NCI-H774 (cell line): ENCODE results near the gene HIGD1A.

ENCODE experiments used
- DNase-seq: peaks from one replicate; lab custom pipeline; 2025; lab: John Stamatoyannopoulos, UW

The HIGD1A gene

DNA sequence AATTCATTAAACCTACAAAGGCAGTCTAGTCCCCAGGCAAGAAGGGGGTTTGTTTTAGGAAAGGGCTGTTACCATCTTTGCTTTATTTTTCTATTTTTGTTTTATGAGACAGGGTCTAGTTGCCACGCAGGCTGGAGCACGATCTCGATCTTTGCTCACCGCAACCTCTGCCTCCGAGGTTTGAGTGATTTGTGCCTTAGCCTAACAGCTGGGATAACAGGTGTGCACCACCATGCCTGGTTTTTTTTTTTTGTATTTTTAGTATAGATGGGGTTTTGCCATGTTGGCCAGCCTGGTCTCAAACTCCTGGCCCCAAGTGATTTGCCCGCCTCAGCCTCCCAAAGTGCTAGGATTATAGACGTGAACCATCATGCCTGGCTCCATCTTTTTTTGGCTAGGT lies 4.9 kb downstream of the HIGD1A start:
- DNase-seq = no peak

DNA sequence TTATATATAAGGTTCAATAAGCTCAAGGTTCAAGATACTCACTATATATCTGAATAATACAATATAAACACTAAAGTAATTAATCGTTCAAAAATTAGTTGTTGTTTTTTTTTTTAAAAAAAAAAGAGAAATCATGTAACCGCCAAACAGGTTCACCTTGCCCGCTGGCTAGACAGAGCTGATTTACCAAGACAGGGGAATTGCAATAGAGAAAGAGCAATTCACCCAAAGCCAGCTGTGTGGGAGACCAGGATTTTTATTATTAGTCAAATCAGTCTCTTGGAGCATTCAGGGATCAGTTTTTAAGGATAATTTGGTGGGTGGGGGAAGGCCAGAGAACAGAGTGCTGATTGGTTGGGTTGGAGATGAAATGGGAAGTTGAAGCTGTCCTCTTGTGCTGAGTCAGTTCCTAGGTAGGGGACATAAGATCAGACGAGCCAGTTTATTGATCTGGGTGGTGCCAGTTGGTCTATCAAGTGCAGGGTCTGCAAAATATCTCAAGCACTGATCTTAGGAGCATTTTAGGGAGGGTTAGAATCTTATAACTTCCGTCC lies 7.9 kb downstream of the HIGD1A start:
- no peak for DNase-seq

DNA sequence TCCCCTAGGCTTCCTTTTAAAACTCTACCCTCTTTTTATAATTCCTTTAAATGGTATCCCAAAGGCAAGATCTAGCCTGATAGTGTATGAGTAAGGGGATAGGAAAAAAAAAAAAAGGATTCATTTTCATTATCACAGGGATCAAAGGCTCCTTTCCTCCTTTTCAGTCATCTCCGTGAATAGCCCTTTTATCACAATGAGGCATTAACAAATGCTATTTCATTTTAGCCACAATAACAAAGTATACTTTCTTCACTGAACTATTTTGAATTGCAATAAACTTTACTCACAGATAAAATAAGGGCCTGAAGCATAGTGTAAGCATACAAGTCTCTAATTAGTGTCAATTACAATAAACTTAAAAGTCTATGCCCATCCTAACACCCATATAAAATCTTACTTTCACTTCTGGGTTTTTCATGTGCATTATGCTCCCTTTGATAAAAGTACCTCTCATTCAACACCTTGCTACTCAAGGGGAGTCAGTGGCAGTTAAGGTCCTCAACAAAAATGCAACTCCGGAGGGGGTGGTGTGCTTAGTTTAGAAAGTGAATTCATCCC lies 8.6 kb downstream of the HIGD1A start:
- DNase-seq = no peak

DNA sequence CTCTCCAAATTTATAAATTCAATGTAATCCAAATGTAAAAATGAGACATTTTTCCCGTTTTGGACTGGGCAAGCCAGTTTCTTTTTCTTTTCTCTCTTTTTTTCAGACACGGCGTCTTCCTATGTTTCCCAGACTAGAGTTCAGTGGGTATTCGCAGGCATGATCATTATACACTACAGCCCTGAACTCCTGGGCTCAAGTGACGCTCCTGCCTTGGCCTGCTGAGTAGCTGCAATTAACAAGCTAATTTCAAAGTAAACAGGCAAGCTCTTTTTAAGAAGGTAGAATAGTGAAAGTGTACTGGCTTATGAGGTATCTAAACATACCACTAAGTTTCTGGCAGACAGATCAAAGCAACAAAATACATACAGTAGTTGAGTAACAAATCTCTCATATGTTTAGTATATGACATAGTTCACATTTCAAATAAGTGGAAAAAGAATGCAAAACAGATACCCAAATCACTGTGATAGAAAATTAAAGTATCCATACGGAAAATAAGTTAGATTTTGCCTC lies 13.5 kb downstream of the HIGD1A start:
- DNase-seq = no peak

DNA sequence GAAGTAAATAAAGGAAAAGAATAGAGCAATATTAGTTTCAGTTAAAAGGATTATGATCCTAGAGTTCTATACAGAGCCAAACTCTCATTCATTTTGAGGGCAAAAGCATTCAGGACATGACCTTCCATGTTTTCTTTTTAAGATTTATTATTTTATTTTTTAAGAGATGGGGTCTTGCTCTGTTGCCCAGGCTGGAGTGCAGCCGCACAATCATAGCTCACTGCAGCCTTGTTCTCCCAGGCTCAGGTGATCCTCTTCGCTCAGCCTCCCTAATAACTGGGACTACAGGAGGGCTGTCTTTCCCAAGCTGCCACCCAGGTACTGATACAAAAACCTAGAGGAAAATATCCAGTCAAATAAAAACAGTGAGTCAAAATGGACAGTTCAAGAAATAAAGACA lies 17.7 kb downstream of the HIGD1A start:
- DNase-seq = no peak

DNA sequence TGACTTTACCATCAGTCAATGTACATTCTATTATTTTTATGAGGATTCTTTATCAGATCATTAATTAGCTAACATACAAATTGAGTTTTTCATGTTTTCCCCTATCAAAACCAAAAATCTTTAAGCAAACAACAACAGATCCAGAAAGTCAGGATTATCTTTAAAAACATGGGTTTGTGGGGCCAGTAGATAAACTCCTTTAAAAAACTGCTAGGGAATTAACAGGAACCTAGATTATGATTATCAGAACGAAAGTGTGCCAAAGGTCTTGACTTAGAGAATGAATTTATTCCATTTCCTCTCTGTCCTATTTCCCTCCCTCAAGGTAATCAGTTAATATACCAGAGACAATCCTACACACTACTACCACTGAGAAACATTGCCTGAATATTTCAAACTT lies 18.1 kb downstream of the HIGD1A start:
- DNase-seq = no peak

DNA sequence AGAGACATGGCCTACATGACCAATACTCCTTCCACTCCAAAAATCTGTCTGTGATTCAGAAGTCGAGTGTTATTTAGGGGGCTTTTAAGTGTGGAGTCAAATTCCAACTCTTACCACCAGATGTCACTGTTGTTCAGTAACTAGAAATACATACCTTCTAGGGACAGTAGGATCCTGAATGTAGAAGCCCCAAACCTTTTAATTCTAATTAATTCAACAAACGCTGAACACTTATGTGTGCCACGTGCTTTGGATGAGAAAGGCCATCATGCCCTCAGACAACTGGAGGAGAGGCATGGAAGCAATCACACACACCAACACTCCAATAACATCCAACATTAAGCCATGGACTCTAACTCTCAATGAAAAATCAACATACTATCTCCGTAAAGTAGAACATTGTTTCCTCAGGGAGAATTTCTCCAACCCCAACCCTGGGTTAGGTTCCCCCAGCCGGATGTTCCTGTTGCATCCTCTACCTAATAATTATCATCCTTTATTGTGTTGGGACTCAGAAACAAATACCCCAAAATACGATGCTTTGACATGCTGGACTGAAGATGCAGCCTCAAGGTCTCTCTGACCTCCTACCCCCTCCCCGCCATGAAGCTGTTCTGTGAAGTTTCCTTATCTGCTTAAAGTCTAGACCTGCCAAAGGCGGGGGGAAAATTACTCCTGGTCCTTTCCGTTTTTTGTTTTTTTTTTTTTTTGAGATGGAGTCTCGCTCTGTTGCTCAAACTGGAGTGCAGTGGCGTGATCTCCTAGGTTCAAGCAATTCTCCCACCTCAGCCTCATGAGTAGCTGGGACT lies 23.2 kb downstream of the HIGD1A start:
- DNase-seq = peak; percentile 10

DNA sequence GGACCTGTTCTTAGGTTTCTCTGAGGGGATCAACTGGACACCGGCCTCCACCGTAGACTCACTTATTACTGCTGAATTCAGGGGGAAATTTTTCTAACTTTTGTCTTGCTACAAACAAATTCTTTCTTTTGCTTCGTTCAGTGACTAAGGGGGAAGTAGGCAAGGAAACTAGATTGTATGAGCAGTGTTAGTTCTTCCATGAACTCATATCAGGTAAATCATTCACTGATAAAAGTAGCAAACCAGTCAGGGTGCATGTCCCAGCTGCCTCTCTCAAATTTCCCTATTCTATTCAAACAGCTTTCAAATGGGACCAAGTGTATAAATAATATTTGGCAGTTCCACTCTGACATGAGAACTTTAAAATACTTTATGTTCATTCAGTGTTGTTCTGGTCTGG lies 23.9 kb downstream of the HIGD1A start:
- DNase-seq = no peak

DNA sequence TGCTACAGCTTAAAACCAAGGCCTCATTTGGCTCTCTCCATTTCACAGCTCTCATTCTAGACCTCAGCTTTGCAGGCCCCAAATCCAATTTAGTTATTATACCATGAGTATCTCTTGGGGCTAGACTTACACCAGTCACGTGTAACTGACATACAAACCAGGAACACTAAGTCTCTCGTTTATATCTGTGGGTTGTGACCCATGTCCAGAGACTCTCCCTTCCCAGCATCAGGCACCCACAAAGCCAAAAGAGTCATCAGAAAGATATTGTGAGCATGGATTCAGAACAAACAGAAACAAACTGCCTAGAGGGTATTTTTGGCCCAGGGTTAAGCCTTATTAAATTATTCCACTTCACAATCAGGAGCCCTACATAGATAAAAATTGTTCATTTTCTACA lies 25.6 kb downstream of the HIGD1A start:
- DNase-seq = no peak

DNA sequence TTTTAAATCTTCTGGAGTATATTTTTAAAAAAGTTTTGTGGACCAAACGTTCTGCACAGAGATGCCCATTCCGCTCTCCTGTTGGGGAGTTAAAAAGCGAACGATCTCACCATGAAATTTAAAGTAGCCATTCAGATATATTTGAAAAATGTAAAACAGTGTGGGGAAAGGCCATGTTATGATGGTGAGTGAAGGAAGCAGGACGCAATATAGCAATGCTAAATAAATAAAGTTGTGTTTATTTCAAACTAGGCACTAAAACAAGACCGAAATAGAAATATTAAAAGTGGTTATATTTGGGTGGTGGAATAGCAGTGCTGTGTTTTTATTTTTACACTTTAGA lies 30.9 kb downstream of the HIGD1A start:
- DNase-seq = no peak

DNA sequence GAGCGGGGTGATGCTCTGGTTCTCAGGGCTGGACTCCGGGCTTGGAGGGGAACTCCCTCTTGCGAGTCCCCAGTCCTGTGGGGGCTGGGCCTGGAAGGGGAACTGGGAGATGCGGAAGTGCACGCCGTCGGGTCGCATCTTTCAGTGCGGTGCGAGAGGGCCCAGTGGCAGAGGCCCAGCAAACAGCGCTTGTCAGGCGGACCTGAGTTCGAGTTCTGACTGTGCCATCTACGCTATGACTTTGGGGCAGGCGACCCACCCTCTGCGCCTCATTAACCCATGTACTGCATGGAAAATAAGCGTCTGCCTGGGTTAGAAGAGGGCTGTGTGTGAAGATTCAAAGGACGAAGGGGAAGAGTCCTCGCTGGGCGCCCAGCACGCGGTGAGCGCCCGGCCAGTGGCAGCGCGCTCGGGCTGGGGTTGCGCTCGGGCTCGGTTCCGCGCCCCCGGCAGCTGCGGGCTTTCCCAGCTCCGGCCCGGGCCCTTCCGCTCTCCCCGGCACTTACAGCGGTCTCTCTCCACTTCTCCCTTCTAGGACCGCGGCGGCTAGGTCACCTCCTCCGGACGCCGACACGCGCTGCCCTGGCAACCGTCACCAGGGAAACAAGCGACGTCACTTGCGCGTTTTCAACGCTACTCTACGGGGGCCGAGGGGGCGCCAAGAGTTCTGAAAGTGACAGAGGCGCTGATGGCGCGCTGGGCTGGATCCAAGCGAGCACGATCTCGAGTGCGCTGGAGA lies 31.5 kb downstream of the HIGD1A start, which contains the start of gene CCDC13:
TSS of gene CCDC13 (minus strand) at position 584 of the 739 bp plus-strand sequence. CDS start 14,908 bp downstream, outside the sequence.
- DNase-seq = peak; percentile 62

DNA sequence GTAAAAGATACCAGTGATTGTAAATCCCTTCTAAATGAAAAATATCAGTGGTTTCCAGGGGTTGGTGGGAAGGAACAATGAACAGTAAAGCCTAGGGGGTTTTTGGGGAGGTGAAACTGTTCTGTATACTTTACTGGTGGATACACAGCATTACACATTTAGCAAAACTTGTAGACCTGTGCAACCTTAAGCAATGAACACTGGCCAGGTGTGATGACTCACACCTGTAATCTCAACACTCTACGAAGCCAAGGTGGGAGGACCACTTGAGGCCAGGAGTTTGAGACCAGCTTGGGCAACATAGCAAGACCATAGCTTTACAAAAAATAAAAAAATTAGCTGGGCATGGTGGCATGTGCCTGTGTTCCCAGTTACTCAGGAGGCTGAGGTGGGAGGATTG lies 33.0 kb downstream of the HIGD1A start:
- DNase-seq = no peak

DNA sequence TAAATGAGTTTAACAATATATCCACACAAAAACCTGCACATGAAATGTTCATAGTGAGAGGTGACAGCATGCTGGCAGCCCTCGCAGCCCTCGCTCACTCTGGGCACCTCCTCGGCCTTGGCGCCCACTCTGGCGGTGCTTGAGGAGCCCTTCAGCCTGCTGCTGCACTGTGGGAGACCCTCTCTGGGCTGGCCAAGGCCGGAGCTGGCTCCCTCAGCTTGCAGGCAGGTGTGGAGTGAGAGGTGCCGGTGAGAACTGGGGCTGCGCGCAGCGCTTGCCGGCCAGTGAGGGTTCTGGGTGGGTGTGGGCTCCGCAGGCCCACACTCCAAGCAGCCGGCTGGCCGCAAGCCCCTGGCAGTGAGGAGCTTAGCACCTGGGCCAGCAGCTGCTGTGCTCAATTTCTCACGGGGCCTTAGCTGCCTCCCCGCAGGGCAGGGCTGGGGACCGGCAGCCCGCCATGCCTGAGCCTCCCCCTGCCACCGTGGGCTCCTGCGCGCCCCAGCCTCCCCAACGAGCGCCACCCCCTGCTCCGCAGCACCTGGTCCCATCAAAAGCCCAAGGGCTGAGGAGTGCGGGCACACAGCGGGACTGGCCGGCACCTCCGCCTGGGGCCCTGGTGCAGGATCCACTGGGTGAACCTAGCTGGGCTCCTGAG lies 34.7 kb downstream of the HIGD1A start:
- no peak for DNase-seq

DNA sequence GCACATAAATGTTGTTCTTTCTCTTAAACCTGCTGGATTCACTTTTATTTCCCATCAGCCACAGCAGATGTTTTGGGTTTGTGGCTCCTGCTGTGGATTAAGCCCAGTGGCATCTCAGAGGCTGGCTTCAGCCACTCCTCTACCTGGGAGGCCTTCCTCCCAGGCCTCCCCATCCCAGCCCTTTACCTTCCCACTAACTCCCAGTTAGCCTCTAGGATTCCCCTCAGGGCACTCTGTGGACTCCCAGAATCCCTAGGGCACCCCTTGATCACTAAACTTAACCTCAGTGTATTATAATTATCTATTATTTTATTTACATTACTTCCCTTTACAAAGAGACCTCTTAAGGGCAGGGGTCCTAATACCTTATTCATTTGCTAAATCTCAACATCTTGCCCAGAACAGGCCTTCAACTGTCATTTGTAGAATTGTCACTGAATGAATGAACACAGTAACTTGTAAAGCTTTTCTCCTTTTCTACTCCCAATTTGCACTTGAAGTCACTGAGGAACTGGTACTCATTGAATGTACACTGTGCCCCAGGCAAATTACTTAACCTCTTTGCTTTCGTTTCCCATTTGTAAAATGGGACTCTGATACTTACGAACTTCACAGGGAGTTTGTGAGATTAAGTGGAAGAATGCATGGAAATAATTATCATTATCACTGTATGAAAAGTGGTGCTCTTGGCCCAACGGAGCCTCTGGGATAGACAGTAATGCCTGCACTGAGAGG lies 39.6 kb downstream of the HIGD1A start:
- no peak for DNase-seq

DNA sequence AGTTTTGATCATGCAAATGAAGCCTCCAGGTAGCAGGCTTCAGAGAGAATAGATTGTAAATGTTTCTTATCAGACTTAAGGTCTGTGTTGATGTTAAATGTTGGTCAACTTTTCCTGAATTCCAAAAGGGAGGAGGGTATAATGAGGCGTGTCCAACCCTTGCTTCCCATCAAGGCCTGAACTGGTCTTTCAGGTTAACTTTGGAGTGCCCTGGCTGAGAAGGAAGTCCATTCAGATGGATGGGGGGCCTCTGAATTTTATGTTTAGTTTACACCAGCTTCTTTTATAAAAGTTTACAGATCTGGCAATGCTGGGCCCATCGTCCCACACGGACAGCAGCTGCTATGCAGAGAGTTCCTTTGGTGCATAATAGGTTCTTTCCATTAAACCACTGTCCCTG lies 40.2 kb downstream of the HIGD1A start:
- no peak for DNase-seq

DNA sequence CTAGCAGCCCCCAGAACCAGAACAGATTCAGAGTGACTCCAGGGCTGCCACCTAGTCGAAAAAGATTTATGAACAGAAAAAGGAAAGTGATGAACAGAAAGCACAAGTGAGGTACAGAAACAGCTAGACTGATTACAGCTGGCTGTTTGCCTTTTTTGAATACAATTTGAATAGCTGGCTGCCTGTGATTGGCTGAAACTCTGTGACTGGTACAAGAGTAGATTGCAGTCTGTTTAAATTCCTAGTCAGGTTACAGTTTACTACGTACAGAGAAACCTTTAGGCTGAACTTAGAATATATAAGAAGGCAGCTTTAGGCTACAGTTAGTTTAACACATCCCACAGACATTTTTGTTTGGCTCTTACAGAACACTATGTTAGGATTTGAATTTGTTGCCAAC lies 41.3 kb downstream of the HIGD1A start:
- DNase-seq = no peak

DNA sequence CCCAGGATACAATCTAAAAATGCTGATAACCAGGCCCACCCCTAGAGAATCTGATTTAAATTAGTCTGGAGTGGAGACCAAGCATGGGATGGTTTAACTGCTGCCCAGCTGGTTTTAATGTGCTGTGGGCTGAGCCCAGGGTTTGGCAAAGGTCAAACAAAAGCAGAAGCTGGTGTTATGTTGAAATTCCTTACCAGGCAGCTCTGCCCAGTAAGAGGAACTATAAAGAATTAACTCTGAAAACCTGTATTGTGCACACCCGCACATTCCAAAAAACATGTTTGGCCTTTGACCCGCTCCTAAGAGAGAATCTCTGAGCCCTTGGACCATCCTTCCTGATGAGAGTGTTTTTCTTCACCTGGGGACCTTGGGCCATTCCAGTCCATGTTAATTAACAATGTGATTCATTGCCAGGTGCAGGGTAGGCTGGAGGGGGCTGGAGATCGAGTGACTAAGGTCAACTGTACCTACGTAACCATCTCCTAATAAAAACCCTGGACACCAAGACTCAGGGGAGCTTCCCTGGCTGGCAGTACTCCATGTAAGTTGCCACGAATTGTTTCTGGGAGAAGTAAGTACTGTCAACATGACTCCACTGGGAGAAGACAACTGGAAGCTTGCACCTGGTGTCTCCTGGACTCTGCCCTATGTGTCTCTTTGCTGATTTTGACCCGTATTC lies 42.1 kb downstream of the HIGD1A start:
- DNase-seq = no peak

DNA sequence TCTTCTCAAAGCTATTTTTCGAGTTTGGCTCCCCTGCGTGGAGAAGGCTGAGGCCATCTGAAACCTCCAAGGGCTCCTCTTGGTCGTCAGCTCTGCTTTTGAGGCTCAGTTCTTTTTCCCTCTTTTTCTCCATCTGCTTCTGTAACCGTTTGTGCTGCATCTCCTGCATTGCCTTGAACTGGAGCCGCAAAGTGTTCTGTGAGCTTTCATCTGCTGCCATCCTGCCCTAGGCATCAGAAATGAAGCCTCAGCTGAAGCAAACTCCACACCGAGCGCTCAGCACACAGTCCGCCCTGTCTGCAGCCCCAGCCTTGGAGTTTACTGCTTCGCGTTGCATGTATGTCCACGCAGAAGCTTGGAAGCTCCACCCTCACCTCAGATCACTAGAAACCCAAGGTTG lies 46.2 kb downstream of the HIGD1A start:
- no peak for DNase-seq

DNA sequence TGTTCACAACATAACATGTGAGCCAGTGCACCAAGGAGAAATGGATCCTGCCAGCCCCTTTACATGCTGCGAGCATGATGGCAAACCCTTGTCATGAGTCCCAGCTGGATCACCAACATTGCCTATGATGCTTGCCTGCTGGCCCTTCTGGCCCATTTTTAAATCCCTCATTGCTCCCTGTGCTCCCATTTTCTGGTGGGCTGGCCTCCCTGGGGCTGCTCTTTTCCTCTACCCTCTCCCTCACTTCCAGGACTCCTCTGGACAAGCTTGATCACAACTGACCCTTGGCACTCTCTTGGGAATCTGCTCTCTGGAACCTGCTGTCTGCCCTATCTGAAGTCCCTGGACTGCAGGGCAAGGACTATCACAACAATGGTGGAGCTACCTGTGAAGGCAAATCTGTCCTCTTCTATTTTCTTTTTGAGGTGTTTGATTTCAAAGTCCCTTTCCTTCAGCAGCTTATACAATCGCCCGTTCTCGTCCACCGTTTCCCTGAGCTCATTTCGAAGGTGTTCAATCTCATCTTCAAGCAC lies 47.5 kb downstream of the HIGD1A start:
- DNase-seq = no peak

DNA sequence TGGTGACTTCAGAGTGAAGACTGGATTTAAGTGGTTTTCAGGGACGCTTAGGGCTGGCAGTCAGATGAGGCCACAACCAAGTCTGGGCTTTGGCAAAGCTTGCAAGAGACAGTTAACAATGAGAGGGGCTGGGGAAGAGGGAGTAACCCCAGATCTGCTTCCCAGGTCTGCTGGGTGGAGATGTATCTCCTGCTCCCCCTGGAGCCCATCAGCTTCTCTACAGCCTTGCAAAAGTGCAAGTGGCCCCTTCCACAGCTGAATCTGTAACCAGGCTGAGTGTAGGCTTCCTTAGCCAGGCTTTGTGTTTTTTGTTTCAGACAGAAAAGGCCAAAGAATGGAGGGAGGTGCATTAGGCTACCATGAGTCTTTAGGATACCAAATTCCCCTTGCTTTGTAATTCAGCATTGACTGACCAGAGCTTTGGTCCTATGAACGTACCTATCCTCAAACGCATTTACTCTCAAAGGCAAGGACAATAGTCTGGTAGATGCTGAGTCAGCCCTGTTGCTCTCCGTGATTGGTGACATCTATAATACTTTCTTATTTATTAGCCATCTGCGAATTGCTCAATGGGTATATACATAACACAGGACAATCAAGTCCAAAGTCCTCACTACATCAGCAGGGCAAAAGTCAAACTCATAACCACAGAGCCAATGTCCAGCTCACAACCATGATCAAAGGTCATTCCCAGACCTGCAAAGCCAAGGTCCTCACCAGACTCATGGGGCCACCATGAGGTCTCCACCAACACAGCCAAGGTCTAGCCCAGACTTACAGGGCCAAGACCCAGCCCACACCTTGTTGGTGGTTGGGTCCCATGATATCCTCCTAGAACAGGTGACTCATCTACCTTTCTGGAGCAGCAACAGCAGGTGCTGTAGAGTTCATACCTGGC lies 48.4 kb downstream of the HIGD1A start:
- no peak for DNase-seq
